Measurements from ENCODE around the gene ITGA2.

The ITGA2 gene

DNA sequence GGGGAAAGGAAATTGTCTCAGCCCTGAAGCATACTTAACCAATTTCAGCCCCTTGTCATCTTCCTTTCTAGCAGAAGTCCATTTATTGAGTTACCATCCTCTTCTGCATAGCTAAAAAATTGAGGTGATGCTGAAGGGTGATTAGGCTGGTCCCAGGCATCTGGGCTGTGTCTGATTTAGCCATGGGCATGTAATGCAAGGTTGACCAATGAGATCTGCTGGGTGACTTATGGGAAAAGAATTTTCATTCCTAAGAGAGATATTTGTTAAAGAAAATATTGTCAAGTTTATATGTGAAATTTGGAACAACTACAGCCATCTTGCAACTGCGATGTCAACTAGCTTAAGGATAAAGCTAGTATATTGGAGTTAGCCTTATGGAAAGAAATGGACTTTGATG lies 5.1 kb downstream of the ITGA2 start:
- H2BK12ac ChIP-seq (ENCODE audit: low read length) = no peak overlapping the region
- H3K4me2 ChIP-seq (ENCODE audit: low read length) = no peak overlapping the region
- H3K9me3 ChIP-seq (ENCODE audit: insufficient read depth, low read depth, low read length) = no peaks in the 10 kb centered on the region
- peaks cover 0 to 4% of the 10 kb centered on the region in 2 experiments for H3K4me1 ChIP-seq (ENCODE audit: control insufficient read depth in 1 of 2, insufficient read depth in 2 of 2, low read length in 2 of 2)
- H3K14ac ChIP-seq (ENCODE audit: low read length) = no peak overlapping the region
- no peak overlapping the region for H2BK5ac ChIP-seq (ENCODE audit: low read depth, low read length, poor library complexity)
- no peak overlapping the region for H2BK120ac ChIP-seq (ENCODE audit: insufficient read depth, low read length, poor library complexity)
- H3K79me2 ChIP-seq (ENCODE audit: control insufficient read depth, insufficient read depth, low read length, poor library complexity) = no peaks in the 10 kb centered on the region
- H2AFZ ChIP-seq (ENCODE audit: insufficient read depth, low read length, poor library complexity) = no peak overlapping the region
- H4K91ac ChIP-seq (ENCODE audit: low read depth, low read length) = no peak overlapping the region
- no peak for DNase-seq
- no CpG with 5 or more reads among the region's 1 CpG for WGBS (ENCODE audit: extremely low coverage, insufficient coverage, insufficient read length)
- H3K27me3 ChIP-seq (ENCODE audit: insufficient read depth, low read length) = no peaks in the 10 kb centered on the region
- no peak overlapping the region for H3K4me3 ChIP-seq (ENCODE audit: low read depth, low read length)
- no peak overlapping the region for H3K4ac ChIP-seq (ENCODE audit: low read depth, low read length)
- H3K9ac ChIP-seq (ENCODE audit: low read length) = no peak overlapping the region
- H3K18ac ChIP-seq (ENCODE audit: low read length) = no peak overlapping the region
- H4K12ac ChIP-seq (ENCODE audit: low read depth, low read length) = no peak overlapping the region
- H3K27ac ChIP-seq (ENCODE audit: low read depth, low read length) = no peak overlapping the region
- H2AK5ac ChIP-seq (ENCODE audit: low read length) = no peak overlapping the region
- H3K36me3 ChIP-seq (ENCODE audit: control insufficient read depth in 1 of 2, insufficient read depth in 2 of 2, low read length in 2 of 2) = no peaks in the 10 kb centered on the region
- H4K8ac ChIP-seq (ENCODE audit: low read depth, low read length) = no peak overlapping the region
- H3K23ac ChIP-seq (ENCODE audit: low read length) = no peak overlapping the region
- H3K79me1 ChIP-seq (ENCODE audit: low read length) = no peaks in the 10 kb centered on the region

DNA sequence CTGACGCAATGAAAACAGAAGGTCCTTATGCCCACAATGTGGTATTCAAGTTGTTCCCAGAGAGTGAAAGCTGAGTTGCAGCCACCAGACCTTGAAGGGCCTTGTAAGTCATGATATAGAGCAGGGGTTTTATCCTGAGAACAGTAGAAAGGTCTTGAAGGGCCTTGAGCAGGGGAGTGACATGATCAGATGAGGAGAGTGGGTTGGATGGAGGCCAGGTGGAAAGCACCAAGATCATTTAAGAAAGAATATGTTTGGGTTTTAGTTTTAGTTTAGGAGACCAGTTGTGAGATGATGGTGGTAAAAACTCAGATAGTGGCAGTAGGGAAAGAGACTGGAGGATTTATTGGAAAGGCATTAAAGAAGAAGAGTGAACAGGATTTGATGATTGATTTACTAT lies 5.9 kb downstream of the ITGA2 start:
- Histone ChIP-seq H3K23ac (ENCODE audit: low read length) (no peak overlapping the region), H3K36me3 (ENCODE audit: control insufficient read depth in 1 of 2, insufficient read depth in 2 of 2, low read length in 2 of 2) (no peaks in the 10 kb centered on the region), H3K27me3 (ENCODE audit: insufficient read depth, low read length) (no peaks in the 10 kb centered on the region), H3K9me3 (ENCODE audit: insufficient read depth, low read depth, low read length) (no peaks in the 10 kb centered on the region), H3K27ac (ENCODE audit: low read depth, low read length) (no peak overlapping the region), H3K4ac (ENCODE audit: low read depth, low read length) (no peak overlapping the region), H3K4me2 (ENCODE audit: low read length) (no peak overlapping the region), H2AK5ac (ENCODE audit: low read length) (no peak overlapping the region), H3K4me3 (ENCODE audit: low read depth, low read length) (no peak overlapping the region), H2BK5ac (ENCODE audit: low read depth, low read length, poor library complexity) (no peak overlapping the region), H4K91ac (ENCODE audit: low read depth, low read length) (no peak overlapping the region), H3K4me1 (ENCODE audit: control insufficient read depth in 1 of 2, insufficient read depth in 2 of 2, low read length in 2 of 2) (no peaks in the 10 kb centered on the region), H3K9ac (ENCODE audit: low read length) (no peak overlapping the region), H3K18ac (ENCODE audit: low read length) (no peak overlapping the region), H4K8ac (ENCODE audit: low read depth, low read length) (no peak overlapping the region), H2AFZ (ENCODE audit: insufficient read depth, low read length, poor library complexity) (no peak overlapping the region), H2BK120ac (ENCODE audit: insufficient read depth, low read length, poor library complexity) (no peak overlapping the region), H3K79me1 (ENCODE audit: low read length) (no peaks in the 10 kb centered on the region), H2BK12ac (ENCODE audit: low read length) (no peak overlapping the region), H3K14ac (ENCODE audit: low read length) (no peak overlapping the region), H3K79me2 (ENCODE audit: control insufficient read depth, insufficient read depth, low read length, poor library complexity) (no peaks in the 10 kb centered on the region), H4K12ac (ENCODE audit: low read depth, low read length) (no peak overlapping the region)
- no peak for DNase-seq
- no CpG with 5 or more reads among the region's 1 CpG for WGBS (ENCODE audit: extremely low coverage, insufficient coverage, insufficient read length)

DNA sequence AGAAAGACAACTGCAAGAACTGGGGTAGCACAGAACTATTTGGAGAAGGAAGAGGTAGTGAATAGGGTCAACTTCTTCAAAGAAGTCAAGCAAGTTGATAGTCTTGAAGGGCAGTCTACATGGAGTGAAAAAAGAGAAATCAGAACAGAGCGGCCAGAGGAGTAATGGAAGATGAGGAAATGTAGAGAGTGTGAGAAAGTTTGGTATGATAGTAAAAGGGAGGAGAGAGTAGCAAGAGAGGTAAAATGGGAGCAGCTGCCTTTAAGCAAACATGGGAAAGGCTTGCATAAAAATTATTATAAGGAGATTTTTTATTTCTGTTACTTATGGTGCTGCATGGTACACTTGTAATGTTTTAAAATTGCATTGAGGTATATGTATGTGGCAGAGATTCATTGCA lies 6.8 kb downstream of the ITGA2 start:
- no peaks in the 10 kb centered on the region for H3K79me2 ChIP-seq (ENCODE audit: control insufficient read depth, insufficient read depth, low read length, poor library complexity)
- no peak overlapping the region for H3K14ac ChIP-seq (ENCODE audit: low read length)
- H2BK12ac ChIP-seq (ENCODE audit: low read length) = no peak overlapping the region
- H3K18ac ChIP-seq (ENCODE audit: low read length) = no peak overlapping the region
- H3K27me3 ChIP-seq (ENCODE audit: insufficient read depth, low read length) = no peaks in the 10 kb centered on the region
- no peaks in the 10 kb centered on the region for H3K4me1 ChIP-seq (ENCODE audit: control insufficient read depth in 1 of 2, insufficient read depth in 2 of 2, low read length in 2 of 2)
- DNase-seq = no peak
- no peak overlapping the region for H3K9ac ChIP-seq (ENCODE audit: low read length)
- H2AFZ ChIP-seq (ENCODE audit: insufficient read depth, low read length, poor library complexity) = no peak overlapping the region
- no peaks in the 10 kb centered on the region for H3K9me3 ChIP-seq (ENCODE audit: insufficient read depth, low read depth, low read length)
- no peak overlapping the region for H4K8ac ChIP-seq (ENCODE audit: low read depth, low read length)
- no peaks in the 10 kb centered on the region for H3K79me1 ChIP-seq (ENCODE audit: low read length)
- H4K12ac ChIP-seq (ENCODE audit: low read depth, low read length) = no peak overlapping the region
- 100% methylated on average over 1 of the region's 1 CpG for WGBS (ENCODE audit: extremely low coverage, insufficient coverage, insufficient read length)
- no peak overlapping the region for H3K4me3 ChIP-seq (ENCODE audit: low read depth, low read length)
- H3K23ac ChIP-seq (ENCODE audit: low read length) = no peak overlapping the region
- no peak overlapping the region for H3K4ac ChIP-seq (ENCODE audit: low read depth, low read length)
- no peak overlapping the region for H2BK120ac ChIP-seq (ENCODE audit: insufficient read depth, low read length, poor library complexity)
- no peak overlapping the region for H2AK5ac ChIP-seq (ENCODE audit: low read length)
- no peaks in the 10 kb centered on the region for H3K36me3 ChIP-seq (ENCODE audit: control insufficient read depth in 1 of 2, insufficient read depth in 2 of 2, low read length in 2 of 2)
- H4K91ac ChIP-seq (ENCODE audit: low read depth, low read length) = no peak overlapping the region
- no peak overlapping the region for H3K27ac ChIP-seq (ENCODE audit: low read depth, low read length)
- no peak overlapping the region for H2BK5ac ChIP-seq (ENCODE audit: low read depth, low read length, poor library complexity)
- no peak overlapping the region for H3K4me2 ChIP-seq (ENCODE audit: low read length)

DNA sequence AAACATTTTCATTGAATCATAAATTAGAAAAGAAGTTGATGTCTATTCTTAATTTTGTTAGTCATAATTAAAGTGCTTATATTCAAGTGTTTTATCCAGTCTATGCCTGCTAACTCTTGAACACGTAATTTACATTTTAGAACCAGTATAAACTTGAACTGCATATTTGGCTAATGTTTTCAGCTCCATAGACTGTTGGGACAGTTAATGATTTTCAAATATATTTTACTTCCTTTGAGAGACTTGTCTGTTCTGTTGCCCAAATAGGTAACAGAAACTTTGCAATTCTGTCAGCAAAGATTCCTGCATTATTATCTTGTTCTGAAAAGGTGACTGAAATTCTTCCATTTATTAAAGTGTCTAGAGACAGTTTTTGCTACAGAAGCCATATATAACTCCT lies 7.8 kb downstream of the ITGA2 start:
- Histone ChIP-seq H4K91ac (ENCODE audit: low read depth, low read length) (no peak overlapping the region), H3K9ac (ENCODE audit: low read length) (no peak overlapping the region)
- WGBS (ENCODE audit: extremely low coverage, insufficient coverage, insufficient read length) = no CpG with 5 or more reads among the region's 1 CpG

More for the DNA sequence above, 7.8 kb downstream of the ITGA2 start:
- no peak overlapping the region for H3K27ac ChIP-seq (ENCODE audit: low read depth, low read length)
- no peaks in the 10 kb centered on the region for H3K4me1 ChIP-seq (ENCODE audit: control insufficient read depth in 1 of 2, insufficient read depth in 2 of 2, low read length in 2 of 2)
- no peak overlapping the region for H2BK120ac ChIP-seq (ENCODE audit: insufficient read depth, low read length, poor library complexity)
- no peaks in the 10 kb centered on the region for H3K36me3 ChIP-seq (ENCODE audit: control insufficient read depth in 1 of 2, insufficient read depth in 2 of 2, low read length in 2 of 2)
- H3K23ac ChIP-seq (ENCODE audit: low read length) = no peak overlapping the region
- H2AK5ac ChIP-seq (ENCODE audit: low read length) = no peak overlapping the region
- no peak overlapping the region for H3K4me3 ChIP-seq (ENCODE audit: low read depth, low read length)
- H3K14ac ChIP-seq (ENCODE audit: low read length) = no peak overlapping the region
- H3K4me2 ChIP-seq (ENCODE audit: low read length) = no peak overlapping the region
- H3K79me2 ChIP-seq (ENCODE audit: control insufficient read depth, insufficient read depth, low read length, poor library complexity) = no peaks in the 10 kb centered on the region
- H2AFZ ChIP-seq (ENCODE audit: insufficient read depth, low read length, poor library complexity) = no peak overlapping the region
- H3K18ac ChIP-seq (ENCODE audit: low read length) = no peak overlapping the region
- H4K8ac ChIP-seq (ENCODE audit: low read depth, low read length) = no peak overlapping the region
- no peak overlapping the region for H4K12ac ChIP-seq (ENCODE audit: low read depth, low read length)
- H3K79me1 ChIP-seq (ENCODE audit: low read length) = no peaks in the 10 kb centered on the region
- H2BK12ac ChIP-seq (ENCODE audit: low read length) = no peak overlapping the region
- no peaks in the 10 kb centered on the region for H3K9me3 ChIP-seq (ENCODE audit: insufficient read depth, low read depth, low read length)
- H3K4ac ChIP-seq (ENCODE audit: low read depth, low read length) = no peak overlapping the region
- no peak overlapping the region for H2BK5ac ChIP-seq (ENCODE audit: low read depth, low read length, poor library complexity)
- no peak for DNase-seq
- H3K27me3 ChIP-seq (ENCODE audit: insufficient read depth, low read length) = no peaks in the 10 kb centered on the region
